SK-N-SH treated with all-trans-retinoic acid at 6 μM for 48 hours (cell line): Measurements from ENCODE around the gene CLK3.
A peak's percentile ranks its signal among the peaks of the same experiment; 100 is the strongest.

Experiments
- ATAC-seq: fragments of 200-7000 bp; cut with Tn5 transposase; 3 replicates; pipeline ENCODE4 v1.9.1; 2020; ENCODE audit warnings: mild to moderate bottlenecking, moderate library complexity
- CSDC2 ChIP-seq: fragments of 250-450 bp; sonication (Bioruptor Pico); IDR thresholded peaks from 2 replicates; pipeline ENCODE4 v1.5.0; 2020; ENCODE audit warnings: mild to moderate bottlenecking, moderate library complexity
- ESRRG ChIP-seq: fragments of 250-450 bp; sonication (Bioruptor Pico); IDR thresholded peaks from 2 replicates; pipeline ENCODE4 v1.6.1; 2021; ENCODE audit warnings: mild to moderate bottlenecking
- GLIS3 ChIP-seq: fragments of 250-450 bp; sonication (Bioruptor Pico); IDR thresholded peaks from 2 replicates; pipeline ENCODE4 v1.5.0; 2020; ENCODE audit warnings: mild to moderate bottlenecking, moderate library complexity
- ISL1 ChIP-seq: fragments of 250-450 bp; sonication (Bioruptor Pico); IDR thresholded peaks from 2 replicates; pipeline ENCODE4 v2.1.2; 2022; ENCODE audit warnings: mild to moderate bottlenecking, moderate library complexity
- OSR1 ChIP-seq: fragments of 250-450 bp; sonication (Bioruptor Pico); IDR thresholded peaks from 2 replicates; pipeline ENCODE4 v1.8.0; 2022; ENCODE audit warnings: moderate library complexity, mild to moderate bottlenecking, inconsistent platforms
- RARB ChIP-seq: fragments of 250-450 bp; sonication (Bioruptor Pico); IDR thresholded peaks from 2 replicates; pipeline ENCODE4 v1.8.0; 2021; ENCODE audit warnings: mild to moderate bottlenecking, moderate library complexity
- TCF4 ChIP-seq: fragments of 250-450 bp; sonication (Bioruptor Pico); IDR thresholded peaks from 2 replicates; pipeline ENCODE4 v1.8.0; 2021; ENCODE audit warnings: mild to moderate bottlenecking, moderate library complexity, borderline replicate concordance
- TOX ChIP-seq: fragments of 250-450 bp; sonication (Bioruptor Pico); IDR thresholded peaks from 2 replicates; pipeline ENCODE4 v1.8.0; 2021; ENCODE audit warnings: mild to moderate bottlenecking, moderate library complexity, borderline replicate concordance
- ZFP3 ChIP-seq: fragments of 250-450 bp; sonication (Bioruptor Pico); IDR thresholded peaks from 2 replicates; pipeline ENCODE4 v1.5.0; 2020; ENCODE audit warnings: mild to moderate bottlenecking, moderate library complexity
- ZFP30 ChIP-seq: fragments of 450-650 bp; formaldehyde crosslinking; IDR thresholded peaks from 2 replicates; pipeline ENCODE4 v1.5.0; 2022; ENCODE audit warnings: mild to moderate bottlenecking, moderate library complexity
- ZNF70 ChIP-seq: fragments of 450-650 bp; formaldehyde crosslinking; IDR thresholded peaks from 2 replicates; pipeline ENCODE4 v1.5.0; 2020; ENCODE audit warnings: mild to moderate bottlenecking, moderate library complexity
- ZNF8 ChIP-seq: fragments of 450-650 bp; formaldehyde crosslinking; IDR thresholded peaks from 2 replicates; pipeline ENCODE4 v1.5.0; 2020; ENCODE audit warnings: mild to moderate bottlenecking, moderate library complexity
- TF ChIP-seq, protein P1 (sequence below): fragments of 250-450 bp; sonication (Bioruptor Pico); IDR thresholded peaks from 2 replicates; pipeline ENCODE4 v1.8.0; 2021; ENCODE audit warnings: low read depth, mild to moderate bottlenecking, moderate library complexity, borderline replicate concordance
- TF ChIP-seq, protein P2 (sequence below): fragments of 250-450 bp; sonication (Bioruptor Pico); IDR thresholded peaks from 2 replicates; pipeline ENCODE4 v1.5.0; 2020; ENCODE audit warnings: mild to moderate bottlenecking, moderate library complexity
- TF ChIP-seq, protein P3 (sequence below): fragments of 250-450 bp; sonication (Bioruptor Pico); IDR thresholded peaks from 2 replicates; pipeline ENCODE4 v1.5.1; 2020; ENCODE audit warnings: low read depth, mild to moderate bottlenecking, moderate library complexity
- TF ChIP-seq, protein P4 (sequence below): fragments of 250-450 bp; sonication (Bioruptor Pico); IDR thresholded peaks from 2 replicates; pipeline ENCODE4 v1.8.0; 2020; ENCODE audit warnings: mild to moderate bottlenecking, moderate library complexity, borderline replicate concordance

Gene CLK3

DNA sequence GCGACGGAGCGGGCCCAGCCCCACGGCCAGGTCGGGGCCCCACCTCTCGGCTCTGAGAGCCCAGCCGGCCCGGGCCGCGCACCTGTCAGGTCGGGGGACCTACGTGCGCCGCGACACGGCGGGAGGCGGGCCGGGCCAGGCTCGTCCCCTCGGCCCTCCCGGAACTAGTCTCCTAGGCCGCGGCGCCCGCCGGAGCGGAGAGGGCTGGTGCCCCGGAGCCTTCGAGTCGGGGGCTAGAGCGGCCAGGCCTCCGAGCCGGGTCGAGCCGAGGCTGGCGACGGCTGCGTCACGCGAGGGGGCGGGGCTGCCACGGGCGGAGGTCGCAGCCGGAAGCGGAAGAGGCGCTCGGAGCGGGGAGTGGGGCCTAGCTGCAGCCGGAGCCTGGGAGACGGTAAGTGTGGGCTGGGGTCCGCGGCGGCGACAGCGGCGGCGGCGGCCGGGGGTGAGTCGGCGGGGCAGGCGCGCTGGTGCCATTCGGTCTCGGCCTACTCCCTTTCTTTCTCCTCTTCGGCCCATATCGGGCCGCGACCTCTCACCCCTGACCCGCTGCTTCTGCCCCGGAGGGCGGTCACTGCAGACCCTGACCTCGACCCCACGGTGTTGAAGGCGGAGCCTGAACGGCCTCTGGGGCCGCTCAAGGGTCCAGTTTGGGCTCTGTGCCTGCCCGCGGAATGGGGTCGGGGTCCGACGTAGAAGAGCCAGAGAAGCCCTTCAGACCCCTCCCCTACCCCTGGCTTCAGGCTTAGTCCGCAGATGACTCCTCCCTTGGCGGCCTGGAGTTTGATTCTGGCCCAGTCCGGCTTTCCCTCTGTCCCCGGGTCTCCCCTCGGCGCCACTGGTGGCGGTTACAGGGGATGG, at the start of gene CLK3:
Gene CLK3 (plus strand): TSS at position 329 of the 858 bp plus-strand sequence. CDS start 3,361 bp downstream, outside the sequence.
- ATAC-seq, result peak; percentile 89
- TF ChIP-seq GLIS3 (no peak), ISL1 (CRISPR knock-in tag) (no peak), CSDC2 (CRISPR knock-in tag) (no peak), ESRRG (no peak), ZFP3 (CRISPR knock-in tag) (no peak), ZFP30 (CRISPR knock-in tag) (no peak), ZNF70 (CRISPR knock-in tag) (no peak), ZNF8 (no peak), OSR1 (CRISPR knock-in tag) (no peak), TCF4 (CRISPR knock-in tag) (no peak), TOX (CRISPR knock-in tag) (no peak)
- TF ChIP-seq, protein P1, sequence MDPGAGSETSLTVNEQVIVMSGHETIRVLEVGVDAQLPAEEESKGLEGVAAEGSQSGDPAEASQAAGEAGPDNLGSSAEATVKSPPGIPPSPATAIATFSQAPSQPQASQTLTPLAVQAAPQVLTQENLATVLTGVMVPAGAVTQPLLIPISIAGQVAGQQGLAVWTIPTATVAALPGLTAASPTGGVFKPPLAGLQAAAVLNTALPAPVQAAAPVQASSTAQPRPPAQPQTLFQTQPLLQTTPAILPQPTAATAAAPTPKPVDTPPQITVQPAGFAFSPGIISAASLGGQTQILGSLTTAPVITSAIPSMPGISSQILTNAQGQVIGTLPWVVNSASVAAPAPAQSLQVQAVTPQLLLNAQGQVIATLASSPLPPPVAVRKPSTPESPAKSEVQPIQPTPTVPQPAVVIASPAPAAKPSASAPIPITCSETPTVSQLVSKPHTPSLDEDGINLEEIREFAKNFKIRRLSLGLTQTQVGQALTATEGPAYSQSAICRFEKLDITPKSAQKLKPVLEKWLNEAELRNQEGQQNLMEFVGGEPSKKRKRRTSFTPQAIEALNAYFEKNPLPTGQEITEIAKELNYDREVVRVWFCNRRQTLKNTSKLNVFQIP (CRISPR knock-in tag), result no peak

DNA sequence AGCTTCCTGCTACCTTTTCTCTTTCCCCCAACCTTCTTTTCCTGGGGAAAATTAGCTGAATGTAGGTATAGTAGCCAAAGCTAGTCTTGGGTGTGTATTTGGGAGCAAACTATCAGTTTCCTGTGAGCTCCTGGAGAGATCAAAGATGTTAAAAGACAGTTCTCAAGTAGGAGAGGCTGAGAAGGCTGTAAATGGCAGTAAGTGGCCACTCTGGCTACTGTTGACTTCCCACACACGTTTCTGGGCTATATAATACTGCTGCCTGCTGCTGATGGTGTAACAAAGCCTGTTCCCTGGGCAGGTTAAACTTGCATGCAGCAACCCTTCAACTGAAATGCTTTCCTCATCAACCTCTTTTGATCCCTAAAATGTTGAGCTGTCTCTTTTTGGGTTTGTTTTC, 47.0 kb upstream of the CLK3 start:
- no peak for TF ChIP-seq CSDC2 (CRISPR knock-in tag)
- TF ChIP-seq ESRRG, result no peak
- TF ChIP-seq, protein P1 (CRISPR knock-in tag), result no peak
- TF ChIP-seq ISL1 (CRISPR knock-in tag), result no peak
- TF ChIP-seq, protein P2, sequence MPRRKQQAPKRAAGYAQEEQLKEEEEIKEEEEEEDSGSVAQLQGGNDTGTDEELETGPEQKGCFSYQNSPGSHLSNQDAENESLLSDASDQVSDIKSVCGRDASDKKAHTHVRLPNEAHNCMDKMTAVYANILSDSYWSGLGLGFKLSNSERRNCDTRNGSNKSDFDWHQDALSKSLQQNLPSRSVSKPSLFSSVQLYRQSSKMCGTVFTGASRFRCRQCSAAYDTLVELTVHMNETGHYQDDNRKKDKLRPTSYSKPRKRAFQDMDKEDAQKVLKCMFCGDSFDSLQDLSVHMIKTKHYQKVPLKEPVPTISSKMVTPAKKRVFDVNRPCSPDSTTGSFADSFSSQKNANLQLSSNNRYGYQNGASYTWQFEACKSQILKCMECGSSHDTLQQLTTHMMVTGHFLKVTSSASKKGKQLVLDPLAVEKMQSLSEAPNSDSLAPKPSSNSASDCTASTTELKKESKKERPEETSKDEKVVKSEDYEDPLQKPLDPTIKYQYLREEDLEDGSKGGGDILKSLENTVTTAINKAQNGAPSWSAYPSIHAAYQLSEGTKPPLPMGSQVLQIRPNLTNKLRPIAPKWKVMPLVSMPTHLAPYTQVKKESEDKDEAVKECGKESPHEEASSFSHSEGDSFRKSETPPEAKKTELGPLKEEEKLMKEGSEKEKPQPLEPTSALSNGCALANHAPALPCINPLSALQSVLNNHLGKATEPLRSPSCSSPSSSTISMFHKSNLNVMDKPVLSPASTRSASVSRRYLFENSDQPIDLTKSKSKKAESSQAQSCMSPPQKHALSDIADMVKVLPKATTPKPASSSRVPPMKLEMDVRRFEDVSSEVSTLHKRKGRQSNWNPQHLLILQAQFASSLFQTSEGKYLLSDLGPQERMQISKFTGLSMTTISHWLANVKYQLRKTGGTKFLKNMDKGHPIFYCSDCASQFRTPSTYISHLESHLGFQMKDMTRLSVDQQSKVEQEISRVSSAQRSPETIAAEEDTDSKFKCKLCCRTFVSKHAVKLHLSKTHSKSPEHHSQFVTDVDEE (CRISPR knock-in tag), result no peak
- TF ChIP-seq, protein P3, sequence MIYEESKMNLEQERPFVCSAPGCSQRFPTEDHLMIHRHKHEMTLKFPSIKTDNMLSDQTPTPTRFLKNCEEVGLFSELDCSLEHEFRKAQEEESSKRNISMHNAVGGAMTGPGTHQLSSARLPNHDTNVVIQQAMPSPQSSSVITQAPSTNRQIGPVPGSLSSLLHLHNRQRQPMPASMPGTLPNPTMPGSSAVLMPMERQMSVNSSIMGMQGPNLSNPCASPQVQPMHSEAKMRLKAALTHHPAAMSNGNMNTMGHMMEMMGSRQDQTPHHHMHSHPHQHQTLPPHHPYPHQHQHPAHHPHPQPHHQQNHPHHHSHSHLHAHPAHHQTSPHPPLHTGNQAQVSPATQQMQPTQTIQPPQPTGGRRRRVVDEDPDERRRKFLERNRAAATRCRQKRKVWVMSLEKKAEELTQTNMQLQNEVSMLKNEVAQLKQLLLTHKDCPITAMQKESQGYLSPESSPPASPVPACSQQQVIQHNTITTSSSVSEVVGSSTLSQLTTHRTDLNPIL (CRISPR knock-in tag), result no peak
- TF ChIP-seq GLIS3, result no peak
- TF ChIP-seq, protein P4, sequence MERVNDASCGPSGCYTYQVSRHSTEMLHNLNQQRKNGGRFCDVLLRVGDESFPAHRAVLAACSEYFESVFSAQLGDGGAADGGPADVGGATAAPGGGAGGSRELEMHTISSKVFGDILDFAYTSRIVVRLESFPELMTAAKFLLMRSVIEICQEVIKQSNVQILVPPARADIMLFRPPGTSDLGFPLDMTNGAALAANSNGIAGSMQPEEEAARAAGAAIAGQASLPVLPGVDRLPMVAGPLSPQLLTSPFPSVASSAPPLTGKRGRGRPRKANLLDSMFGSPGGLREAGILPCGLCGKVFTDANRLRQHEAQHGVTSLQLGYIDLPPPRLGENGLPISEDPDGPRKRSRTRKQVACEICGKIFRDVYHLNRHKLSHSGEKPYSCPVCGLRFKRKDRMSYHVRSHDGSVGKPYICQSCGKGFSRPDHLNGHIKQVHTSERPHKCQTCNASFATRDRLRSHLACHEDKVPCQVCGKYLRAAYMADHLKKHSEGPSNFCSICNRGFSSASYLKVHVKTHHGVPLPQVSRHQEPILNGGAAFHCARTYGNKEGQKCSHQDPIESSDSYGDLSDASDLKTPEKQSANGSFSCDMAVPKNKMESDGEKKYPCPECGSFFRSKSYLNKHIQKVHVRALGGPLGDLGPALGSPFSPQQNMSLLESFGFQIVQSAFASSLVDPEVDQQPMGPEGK, result no peak
- no peak for ATAC-seq

DNA sequence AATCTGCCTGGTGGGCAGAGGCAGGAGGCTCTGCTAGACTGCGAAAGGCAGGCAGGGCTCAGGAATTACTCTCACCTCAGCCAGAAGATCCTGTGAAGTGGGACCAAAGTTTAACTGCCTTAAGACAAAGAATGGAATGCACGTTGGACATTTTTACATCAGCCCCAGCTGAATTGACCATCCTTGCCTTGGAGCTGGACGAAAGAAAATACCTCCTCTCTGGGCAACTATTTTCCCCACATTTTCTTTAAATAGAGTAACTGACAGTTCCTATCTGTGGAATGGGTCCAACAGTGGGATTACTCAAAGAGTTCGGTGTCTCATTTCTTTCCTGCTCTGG, 45.9 kb upstream of the CLK3 start:
- no peak for TF ChIP-seq ISL1 (CRISPR knock-in tag)
- no peak for TF ChIP-seq RARB
- TF ChIP-seq CSDC2 (CRISPR knock-in tag), result no peak
- no peak for TF ChIP-seq TOX (CRISPR knock-in tag)
- TF ChIP-seq, protein P1 (CRISPR knock-in tag), result no peak
- no peak for TF ChIP-seq ZFP3 (CRISPR knock-in tag)
- ATAC-seq, result no peak
